HS-5 (cell line): ENCODE data around the gene CEP76.

ENCODE experiments used
- DNase-seq: peaks from one replicate; pipeline ENCODE4 v3.0.0-alpha.2; 2012; ENCODE audit warnings: low read depth

Gene CEP76, protein sequence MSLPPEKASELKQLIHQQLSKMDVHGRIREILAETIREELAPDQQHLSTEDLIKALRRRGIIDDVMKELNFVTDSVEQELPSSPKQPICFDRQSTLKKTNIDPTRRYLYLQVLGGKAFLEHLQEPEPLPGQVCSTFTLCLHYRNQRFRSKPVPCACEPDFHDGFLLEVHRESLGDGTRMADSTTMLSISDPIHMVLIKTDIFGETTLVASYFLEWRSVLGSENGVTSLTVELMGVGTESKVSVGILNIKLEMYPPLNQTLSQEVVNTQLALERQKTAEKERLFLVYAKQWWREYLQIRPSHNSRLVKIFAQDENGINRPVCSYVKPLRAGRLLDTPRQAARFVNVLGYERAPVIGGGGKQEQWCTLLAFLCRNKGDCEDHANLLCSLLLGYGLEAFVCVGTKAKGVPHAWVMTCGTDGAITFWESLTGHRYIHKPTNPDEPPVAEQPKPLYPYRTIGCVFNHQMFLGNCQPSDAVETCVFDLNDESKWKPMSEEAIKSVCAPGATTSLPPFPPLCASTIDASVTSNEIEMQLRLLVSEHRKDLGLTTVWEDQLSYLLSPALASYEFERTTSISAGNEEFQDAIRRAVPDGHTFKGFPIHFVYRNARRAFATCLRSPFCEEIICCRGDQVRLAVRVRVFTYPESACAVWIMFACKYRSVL

DNA sequence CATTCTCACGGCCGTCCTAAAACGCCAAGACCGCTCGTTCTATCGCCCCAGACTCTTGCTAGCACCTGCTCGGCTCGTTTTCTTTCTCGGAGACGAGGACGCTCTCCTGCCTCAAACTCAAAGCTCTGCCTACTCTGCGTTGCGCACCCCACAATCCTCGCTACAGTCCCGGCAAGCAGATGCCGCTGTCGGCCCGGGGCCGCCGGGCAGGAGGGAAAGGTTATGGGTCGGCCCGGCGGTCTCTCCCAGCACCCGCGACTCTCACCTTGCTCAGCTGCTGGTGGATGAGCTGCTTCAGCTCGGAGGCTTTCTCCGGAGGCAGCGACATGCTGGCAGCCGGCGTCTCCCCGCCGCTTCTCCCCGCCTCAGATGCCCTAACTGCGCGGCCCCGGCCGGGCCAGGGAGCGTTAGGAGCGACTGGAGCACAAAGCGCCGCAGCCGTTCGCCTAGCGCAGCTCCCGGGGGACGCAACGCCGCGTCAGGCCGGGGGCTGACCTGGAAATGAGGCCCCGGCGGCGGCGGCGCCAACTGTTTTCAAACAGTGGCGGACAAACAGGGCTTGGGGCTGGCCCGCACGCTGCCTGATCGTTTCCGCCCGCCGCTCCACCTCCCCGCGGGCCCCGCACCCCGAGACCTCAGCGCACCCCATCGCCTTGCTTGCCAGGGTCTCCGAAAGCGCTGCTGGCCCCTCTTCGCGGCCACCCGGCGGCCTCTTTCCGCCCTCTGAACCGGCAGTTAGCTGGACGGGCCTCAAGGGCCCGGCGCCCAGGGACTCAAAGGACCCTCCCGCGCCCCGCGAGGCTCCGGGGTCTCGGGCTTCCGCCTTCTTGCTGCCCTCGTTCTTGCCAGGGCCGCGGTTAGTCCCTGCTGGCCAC, at the start of gene CEP76, which contains the start of gene PSMG2:
Gene CEP76, minus strand, starts transcription at position 503 of the 875 bp plus-strand sequence. Its CDS starts 175 bp downstream, at position 328.
Gene PSMG2, plus strand, starts transcription at position 822 of the 875 bp plus-strand sequence. CDS start 66 bp downstream, outside the sequence.
- no peak for DNase-seq

DNA sequence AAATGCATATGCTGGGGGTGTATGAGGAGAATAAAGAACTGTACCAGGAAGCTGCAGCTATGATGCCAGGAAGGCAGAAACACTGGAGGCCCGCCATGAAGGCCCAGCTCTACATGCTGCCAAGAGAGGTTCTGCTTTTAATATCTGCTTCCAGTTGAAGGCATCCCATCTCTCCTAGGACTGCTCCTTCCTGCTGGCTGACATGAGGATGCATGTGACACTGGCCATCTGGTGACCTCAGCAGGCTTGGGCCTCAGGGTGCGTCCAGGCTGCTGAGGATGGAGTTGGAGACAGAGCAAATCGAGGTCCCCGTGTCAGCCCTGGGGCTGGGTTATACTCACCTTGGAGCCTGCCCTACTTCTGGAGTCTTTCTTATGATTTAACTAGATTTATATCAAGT, 49.4 kb upstream of the CEP76 start:
- DNase-seq: no peak

DNA sequence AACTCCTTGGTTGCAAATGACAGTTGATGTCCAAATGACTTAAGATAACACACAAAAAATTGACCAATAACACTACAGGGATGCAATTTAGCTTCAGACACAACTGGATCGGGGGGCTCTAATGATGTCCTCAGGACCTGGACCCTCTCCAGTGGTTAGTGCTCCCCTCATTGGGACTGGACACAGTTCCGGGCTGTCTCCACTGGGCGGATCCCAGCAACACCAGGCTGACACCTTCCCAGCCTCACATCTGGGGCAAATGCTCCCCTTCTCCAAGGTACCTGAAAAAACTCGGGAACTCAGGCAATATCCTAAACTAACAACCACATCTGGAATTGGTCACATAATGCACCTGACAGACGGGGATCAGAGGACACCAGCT, 49.0 kb upstream of the CEP76 start:
- DNase-seq: no peak

GRCh38 chr18:12750715-12751502, 48.4 kb upstream of the CEP76 start:
- DNase-seq: no peak

- DNase-seq: no peak
These were observed 47.7 kb upstream of the CEP76 start for GRCh38 chr18:12750076-12750714.

- no peak for DNase-seq
These were observed 46.6 kb upstream of the CEP76 start for GRCh38 chr18:12749121-12749520.

DNA sequence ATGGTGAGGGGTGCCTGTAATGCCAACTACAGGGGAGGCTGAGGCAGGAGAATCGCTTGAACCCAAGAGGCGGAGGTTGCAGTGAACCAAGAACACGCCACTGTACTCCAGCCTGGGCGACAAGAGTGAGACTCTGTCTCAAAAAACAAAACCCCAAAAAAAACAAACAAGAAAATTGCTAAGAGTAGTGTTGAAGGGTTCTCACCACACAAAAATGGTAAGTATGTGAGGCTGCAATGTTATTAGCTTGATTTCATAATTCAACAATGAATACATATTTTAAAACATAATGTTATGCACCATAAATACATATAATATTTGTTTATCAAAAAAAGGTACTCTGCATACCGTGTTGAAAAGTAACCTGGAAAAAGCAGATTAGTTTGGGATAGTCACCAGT, 46.1 kb upstream of the CEP76 start:
- DNase-seq: no peak

DNA sequence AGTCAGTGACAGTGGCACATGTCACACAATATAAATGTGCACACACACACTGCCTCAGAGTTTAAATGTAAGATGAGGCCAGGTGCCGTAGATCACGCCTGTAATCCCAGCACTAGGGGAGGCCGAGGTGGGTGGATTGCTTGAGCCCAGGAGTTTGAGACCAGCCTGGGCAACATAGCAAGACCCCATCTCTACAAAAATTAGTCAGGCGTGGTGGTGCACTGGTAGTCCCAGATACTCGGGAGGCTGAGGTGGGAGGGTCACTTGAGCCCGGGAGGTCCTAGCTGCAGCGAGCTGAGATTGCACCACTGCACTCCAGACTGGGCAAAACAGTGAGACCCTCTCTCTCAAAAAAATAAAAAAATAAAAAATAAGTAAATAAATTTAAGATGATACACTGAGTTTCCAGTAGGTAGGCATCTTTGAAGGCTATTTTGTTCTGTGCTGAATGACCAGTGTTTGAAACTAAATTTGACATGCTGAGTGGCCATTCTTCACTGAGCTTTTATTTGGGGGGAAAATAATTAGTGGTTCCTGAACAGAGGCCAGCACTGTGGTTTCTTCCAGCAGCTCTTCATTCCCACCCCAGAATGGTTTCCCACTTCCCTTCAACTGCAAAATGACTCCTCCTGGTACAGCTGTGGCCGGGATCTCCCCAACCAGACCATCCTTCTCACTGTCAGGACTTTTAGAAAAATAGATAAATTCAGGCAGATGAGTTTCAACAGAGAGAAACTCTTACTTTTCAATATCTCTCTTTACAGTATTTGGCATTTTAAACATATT, 45.2 kb upstream of the CEP76 start:
- no peak for DNase-seq

DNA sequence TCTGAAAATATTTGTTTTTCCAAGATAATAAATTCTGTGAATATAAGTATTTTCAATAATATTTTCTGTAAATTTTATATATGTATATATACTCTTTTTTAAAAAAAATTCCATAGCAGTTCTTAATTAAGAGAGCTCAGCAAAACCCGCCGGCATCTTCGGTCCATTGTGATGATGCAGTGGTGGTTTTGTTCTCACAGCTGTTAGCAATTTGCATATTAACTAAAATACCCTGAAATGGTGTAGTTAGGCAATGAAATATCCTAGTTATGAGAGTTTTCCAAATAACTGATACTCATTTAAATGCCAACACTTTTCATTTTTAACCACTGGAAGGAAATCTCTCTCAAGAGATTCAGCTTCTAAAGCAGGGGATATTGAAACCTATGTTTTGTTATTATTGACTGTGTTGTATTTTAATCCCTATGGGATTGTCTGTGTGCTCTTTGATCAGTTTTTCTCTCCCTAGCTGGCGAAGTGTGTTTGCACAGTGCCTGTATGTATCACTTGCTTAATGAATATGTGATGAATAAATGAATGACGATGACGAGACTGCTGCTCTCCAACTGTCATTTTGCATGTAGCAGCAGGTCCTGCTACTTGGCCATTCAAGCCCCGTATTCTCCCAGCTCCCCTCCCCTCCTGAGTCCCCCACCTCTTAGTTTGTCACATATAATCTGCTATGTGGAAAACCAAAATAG, 42.7 kb upstream of the CEP76 start:
- no peak for DNase-seq

DNA sequence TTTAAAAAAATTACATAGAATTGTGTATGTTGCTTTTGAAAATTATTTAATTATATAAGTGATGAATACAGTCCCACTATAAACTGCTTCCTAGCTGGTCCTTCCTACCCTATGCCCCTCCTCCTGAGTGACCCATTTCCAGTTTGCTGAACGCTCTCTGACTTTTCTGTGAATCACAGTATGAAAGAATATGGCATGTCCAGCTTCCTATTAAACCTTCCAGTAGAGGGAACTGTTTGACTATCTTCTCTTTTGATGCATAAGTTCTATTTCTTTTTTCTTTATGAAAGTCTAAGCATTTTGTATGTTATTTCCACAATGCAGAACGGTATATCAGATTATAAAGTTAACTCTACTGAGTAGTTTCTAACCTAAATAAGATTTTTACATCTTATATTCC, 41.6 kb upstream of the CEP76 start:
- DNase-seq: peak; percentile 54

GRCh38 chr18:12742453-12742852, 39.9 kb upstream of the CEP76 start:
- DNase-seq: peak; percentile 56

DNA sequence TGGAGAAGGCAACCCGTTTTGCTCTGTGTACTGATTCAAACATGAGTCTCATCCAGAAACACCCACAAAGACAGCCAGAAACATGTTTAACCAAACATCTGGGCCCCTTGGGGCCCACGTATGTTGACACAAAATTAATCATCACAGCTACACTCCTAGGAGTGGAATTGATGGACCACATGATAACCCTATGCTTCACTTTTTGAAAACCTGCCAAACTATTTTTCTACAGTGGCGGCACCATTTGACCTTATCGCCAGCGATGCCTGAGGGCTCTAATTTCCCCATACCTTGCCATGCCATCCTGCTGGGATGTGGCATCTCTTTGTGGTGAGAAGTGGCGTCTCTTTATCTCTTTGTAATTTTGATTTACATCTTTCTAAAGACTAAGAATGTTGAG, 38.8 kb upstream of the CEP76 start:
- DNase-seq: peak; percentile 73

DNA sequence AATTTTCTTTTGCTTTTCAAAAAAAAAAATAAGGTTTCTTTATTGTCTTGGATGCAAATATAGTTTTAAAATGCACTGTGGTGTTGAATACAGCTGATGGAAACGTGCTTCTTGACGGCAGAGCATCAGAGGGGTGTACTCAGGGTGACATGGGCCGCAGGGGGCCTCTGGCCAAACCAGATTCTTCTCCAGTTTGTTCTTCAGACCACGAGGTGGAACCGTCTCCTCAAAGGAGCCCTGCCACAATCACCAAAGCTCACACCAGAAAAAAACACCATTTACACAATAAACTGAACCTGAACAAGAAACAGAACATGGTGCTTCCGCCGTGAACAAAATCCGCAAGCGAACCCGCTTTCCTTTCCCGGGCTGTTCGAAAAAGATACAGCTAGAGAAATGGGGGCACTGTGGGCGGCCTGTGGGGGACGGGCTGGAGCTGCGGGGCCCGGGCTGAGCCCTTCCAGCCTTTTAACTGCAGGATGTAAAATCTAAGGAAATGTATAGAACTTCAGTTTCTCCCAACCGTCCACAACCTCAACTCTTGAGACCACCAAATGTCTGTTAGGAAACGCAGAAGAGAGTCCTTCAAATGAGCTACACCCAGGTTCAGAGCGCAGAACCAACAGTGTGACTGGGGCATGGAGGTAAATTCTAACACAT, 34.9 kb upstream of the CEP76 start:
- no peak for DNase-seq

GRCh38 chr18:12726774-12727550, 24.4 kb upstream of the CEP76 start:
- no peak for DNase-seq

DNA sequence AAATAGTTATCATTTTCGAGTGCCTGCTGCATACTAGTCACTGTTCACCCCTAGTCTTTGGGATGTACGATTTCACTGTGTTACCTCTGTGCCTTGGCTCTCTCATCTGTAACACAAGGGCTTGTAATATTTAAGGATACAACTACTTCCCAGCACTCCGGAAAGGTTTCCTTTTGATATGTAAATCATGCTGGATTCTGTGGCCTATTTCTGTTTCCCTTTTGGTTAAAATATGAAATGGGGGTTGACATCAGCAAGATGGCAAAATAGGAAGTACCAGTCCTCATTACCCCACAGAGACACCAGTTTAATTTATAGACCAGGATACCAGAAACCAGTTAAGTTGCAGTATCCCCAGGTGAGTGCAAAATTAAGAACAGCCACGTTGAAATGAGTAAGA, 23.8 kb upstream of the CEP76 start:
- DNase-seq: no peak

- DNase-seq: no peak
These were observed 20.2 kb upstream of the CEP76 start for GRCh38 chr18:12722731-12723130.

- no peak for DNase-seq
These were observed 19.2 kb upstream of the CEP76 start for GRCh38 chr18:12721495-12722275.

DNA sequence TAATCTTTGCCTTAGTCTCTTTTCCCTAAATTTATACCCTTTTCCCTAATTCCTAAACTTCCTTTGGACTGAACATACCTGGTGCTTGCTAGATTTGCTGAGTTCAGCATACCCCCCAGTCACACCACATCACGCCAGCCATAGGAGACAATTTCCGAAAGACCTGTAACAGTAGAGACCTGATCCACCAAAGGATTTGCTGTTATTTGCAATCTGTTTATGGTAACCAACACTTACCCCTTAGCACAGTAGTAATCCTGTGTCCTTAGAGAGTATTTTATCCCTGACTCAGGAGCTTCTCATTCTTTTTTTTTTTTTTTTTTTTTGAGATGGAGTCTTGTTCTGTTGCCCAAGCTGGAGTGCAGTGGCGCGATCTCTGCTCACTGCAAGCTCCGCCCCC, 8.9 kb upstream of the CEP76 start:
- DNase-seq: no peak
